HEK293 (cell line): ENCODE data around the gene VIT.

ENCODE experiments used
- CTCF ChIP-seq: fragments of 450-650 bp; formaldehyde crosslinking; IDR thresholded peaks from 2 replicates; pipeline ENCODE4 v1.5.1; 2016; ENCODE audit warnings: missing biosample characterization, missing genetic modification characterization
- ZBTB20 ChIP-seq: fragments of 450-650 bp; formaldehyde crosslinking; IDR thresholded peaks from 2 replicates; pipeline ENCODE4 v1.5.1; 2016; ENCODE audit warnings: missing biosample characterization, missing genetic modification characterization
- ZFP3 ChIP-seq: fragments of 450-650 bp; formaldehyde crosslinking; IDR thresholded peaks from 2 replicates; pipeline ENCODE4 v1.5.1; 2016; ENCODE audit warnings: low read depth, missing biosample characterization, missing genetic modification characterization
- ZNF600 ChIP-seq: fragments of 450-650 bp; formaldehyde crosslinking; IDR thresholded peaks from 2 replicates; pipeline ENCODE4 v1.5.1; 2016; ENCODE audit warnings: missing biosample characterization, missing genetic modification characterization
- ZNF776 ChIP-seq: fragments of 450-650 bp; formaldehyde crosslinking; IDR thresholded peaks from 2 replicates; pipeline ENCODE4 v1.5.0; 2017; ENCODE audit warnings: missing biosample characterization, missing genetic modification characterization, borderline replicate concordance
- TF ChIP-seq, protein P1 (sequence below): fragments of 450-650 bp; formaldehyde crosslinking; IDR thresholded peaks from 2 replicates; pipeline ENCODE4 v1.5.1; 2016; ENCODE audit warnings: missing biosample characterization, missing genetic modification characterization

DNA sequence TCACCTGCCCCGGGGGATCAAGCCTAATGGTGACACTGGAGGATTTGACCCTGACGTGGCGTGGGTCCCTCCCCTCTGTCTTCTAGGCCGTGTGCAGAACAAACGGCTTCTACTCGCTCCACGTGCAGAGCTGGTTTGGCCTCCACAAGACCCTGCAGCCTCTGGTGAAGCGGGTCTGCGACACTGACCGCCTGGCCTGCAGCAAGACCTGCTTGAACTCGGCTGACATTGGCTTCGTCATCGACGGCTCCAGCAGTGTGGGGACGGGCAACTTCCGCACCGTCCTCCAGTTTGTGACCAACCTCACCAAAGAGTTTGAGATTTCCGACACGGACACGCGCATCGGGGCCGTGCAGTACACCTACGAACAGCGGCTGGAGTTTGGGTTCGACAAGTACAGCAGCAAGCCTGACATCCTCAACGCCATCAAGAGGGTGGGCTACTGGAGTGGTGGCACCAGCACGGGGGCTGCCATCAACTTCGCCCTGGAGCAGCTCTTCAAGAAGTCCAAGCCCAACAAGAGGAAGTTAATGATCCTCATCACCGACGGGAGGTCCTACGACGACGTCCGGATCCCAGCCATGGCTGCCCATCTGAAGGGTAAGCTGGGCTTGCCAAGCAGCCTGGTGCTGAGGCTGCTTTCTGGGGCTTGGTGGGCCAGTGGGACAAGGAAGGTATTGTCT lies 112.0 kb downstream of the VIT start:
- TF ChIP-seq ZFP3 (tag by site-specific recombination) (no peak), ZNF600 (tag by site-specific recombination) (no peak), CTCF (tag by site-specific recombination) (no peak), ZBTB20 (no peak), ZNF776 (tag by site-specific recombination) (no peak)
- TF ChIP-seq, protein P1, sequence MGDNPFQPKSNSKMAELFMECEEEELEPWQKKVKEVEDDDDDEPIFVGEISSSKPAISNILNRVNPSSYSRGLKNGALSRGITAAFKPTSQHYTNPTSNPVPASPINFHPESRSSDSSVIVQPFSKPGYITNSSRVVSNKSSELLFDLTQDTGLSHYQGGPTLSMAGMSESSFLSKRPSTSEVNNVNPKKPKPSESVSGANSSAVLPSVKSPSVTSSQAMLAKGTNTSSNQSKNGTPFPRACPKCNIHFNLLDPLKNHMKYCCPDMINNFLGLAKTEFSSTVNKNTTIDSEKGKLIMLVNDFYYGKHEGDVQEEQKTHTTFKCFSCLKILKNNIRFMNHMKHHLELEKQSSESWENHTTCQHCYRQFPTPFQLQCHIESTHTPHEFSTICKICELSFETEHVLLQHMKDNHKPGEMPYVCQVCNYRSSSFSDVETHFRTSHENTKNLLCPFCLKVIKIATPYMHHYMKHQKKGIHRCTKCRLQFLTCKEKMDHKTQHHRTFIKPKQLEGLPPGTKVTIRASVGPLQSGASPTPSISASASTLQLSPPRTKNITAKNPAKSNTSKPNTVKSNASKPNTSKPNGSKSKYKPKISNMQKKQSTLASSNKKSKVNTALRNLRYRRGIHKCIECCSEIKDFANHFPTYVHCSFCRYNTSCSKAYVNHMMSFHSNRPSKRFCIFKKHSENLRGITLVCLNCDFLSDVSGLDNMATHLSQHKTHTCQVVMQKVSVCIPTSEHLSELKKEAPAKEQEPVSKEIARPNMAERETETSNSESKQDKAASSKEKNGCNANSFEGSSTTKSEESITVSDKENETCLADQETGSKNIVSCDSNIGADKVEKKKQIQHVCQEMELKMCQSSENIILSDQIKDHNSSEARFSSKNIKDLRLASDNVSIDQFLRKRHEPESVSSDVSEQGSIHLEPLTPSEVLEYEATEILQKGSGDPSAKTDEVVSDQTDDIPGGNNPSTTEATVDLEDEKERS: no peak
